PC-9 (cell line): ENCODE data around the gene FXYD6.

Experiments
- EZH2 ChIP-seq: fragments of 200-600 bp; sonication (generic); IDR thresholded peaks from 2 replicates; pipeline ENCODE4 v1.8.0; 2017; ENCODE audit warnings: antibody characterized with exemption, low read depth
- TF ChIP-seq, protein P1 (sequence below): fragments of 200-600 bp; sonication (generic); conservative IDR thresholded peaks from 2 replicates; pipeline ENCODE4 v1.6.1; 2017; ENCODE audit warnings: mixed run types, antibody characterized with exemption, mild to moderate bottlenecking, moderate library complexity

GRCh38 chr11:117878939-117879475 is 2.5 kb upstream of the FXYD6 start:
- TF ChIP-seq, protein P1, sequence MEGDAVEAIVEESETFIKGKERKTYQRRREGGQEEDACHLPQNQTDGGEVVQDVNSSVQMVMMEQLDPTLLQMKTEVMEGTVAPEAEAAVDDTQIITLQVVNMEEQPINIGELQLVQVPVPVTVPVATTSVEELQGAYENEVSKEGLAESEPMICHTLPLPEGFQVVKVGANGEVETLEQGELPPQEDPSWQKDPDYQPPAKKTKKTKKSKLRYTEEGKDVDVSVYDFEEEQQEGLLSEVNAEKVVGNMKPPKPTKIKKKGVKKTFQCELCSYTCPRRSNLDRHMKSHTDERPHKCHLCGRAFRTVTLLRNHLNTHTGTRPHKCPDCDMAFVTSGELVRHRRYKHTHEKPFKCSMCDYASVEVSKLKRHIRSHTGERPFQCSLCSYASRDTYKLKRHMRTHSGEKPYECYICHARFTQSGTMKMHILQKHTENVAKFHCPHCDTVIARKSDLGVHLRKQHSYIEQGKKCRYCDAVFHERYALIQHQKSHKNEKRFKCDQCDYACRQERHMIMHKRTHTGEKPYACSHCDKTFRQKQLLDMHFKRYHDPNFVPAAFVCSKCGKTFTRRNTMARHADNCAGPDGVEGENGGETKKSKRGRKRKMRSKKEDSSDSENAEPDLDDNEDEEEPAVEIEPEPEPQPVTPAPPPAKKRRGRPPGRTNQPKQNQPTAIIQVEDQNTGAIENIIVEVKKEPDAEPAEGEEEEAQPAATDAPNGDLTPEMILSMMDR: no peak
- no peak for TF ChIP-seq EZH2
